ENCODE results near the gene RERE.

Gene RERE

GRCh38 chr1:8342325-8342724 is 475.1 kb downstream of the RERE start:
- POLR2A ChIA-PET: no interaction called here
- CTCF ChIA-PET: no interaction called here
- no peak for DNase-seq (ENCODE audit: extremely low spot score)

GRCh38 chr1:8340448-8340847 is 477.0 kb downstream of the RERE start:
- CTCF ChIA-PET: interaction anchor here (0.7 kb wide), 1 partner anchor 365 kb away, joined by 3 read pairs; no protein-coding TSS in a partner anchor
- no peak for TF ChIP-seq L3MBTL2 (conservative IDR thresholded peaks at IDR 0.05)
- no peak for TF ChIP-seq CTBP1 (IDR thresholded peaks at IDR 0.05; ENCODE audit: borderline replicate concordance)
- TF ChIP-seq SP1 (IDR thresholded peaks at IDR 0.05): no peak
- no peak for TF ChIP-seq BHLHE40 (IDR thresholded peaks at IDR 0.05; ENCODE audit: borderline replicate concordance)
- no peak for TF ChIP-seq LEF1 (IDR thresholded peaks at IDR 0.05; ENCODE audit: borderline replicate concordance)
- TF ChIP-seq FOXA1 (IDR thresholded peaks at IDR 0.05): no peak
- no peak for TF ChIP-seq TARDBP (IDR thresholded peaks at IDR 0.05)
- no peak for TF ChIP-seq HDGF (IDR thresholded peaks at IDR 0.05; ENCODE audit: borderline replicate concordance)
- TF ChIP-seq FOXK2 (IDR thresholded peaks at IDR 0.05): no peak
- no peak for TF ChIP-seq SUZ12 (IDR thresholded peaks at IDR 0.05)
- TF ChIP-seq NFRKB (IDR thresholded peaks at IDR 0.05): no peak
- TF ChIP-seq ELF4 (IDR thresholded peaks at IDR 0.05): no peak
- TF ChIP-seq PKNOX1 (IDR thresholded peaks at IDR 0.05): no peak
- TF ChIP-seq ZNF384 (IDR thresholded peaks at IDR 0.05): no peak
- TF ChIP-seq ARNT (IDR thresholded peaks at IDR 0.05): no peak
- TF ChIP-seq FOXM1 (IDR thresholded peaks at IDR 0.05; ENCODE audit: borderline replicate concordance): no peak
- DNase-seq (ENCODE audit: extremely low spot score): no peak
- POLR2A ChIA-PET: no interaction called here

More at GRCh38 chr1:8342325-8342724, 475.1 kb downstream of the RERE start:
- TF ChIP-seq HDGF (IDR thresholded peaks at IDR 0.05; ENCODE audit: borderline replicate concordance) (no peak), ZNF384 (IDR thresholded peaks at IDR 0.05) (no peak), FOXA1 (IDR thresholded peaks at IDR 0.05) (no peak), ARNT (IDR thresholded peaks at IDR 0.05) (no peak), NFRKB (IDR thresholded peaks at IDR 0.05) (no peak), ELF4 (IDR thresholded peaks at IDR 0.05) (no peak)

GRCh38 chr1:8339203-8339600 is 478.2 kb downstream of the RERE start:
- ChIA-PET POLR2A (no interaction called here), CTCF (no interaction called here)
- TF ChIP-seq FOXM1 (IDR thresholded peaks at IDR 0.05; ENCODE audit: borderline replicate concordance): no peak
- TF ChIP-seq PKNOX1 (IDR thresholded peaks at IDR 0.05): no peak
- TF ChIP-seq L3MBTL2 (conservative IDR thresholded peaks at IDR 0.05): no peak
- TF ChIP-seq ARNT (IDR thresholded peaks at IDR 0.05): no peak
- TF ChIP-seq BHLHE40 (IDR thresholded peaks at IDR 0.05; ENCODE audit: borderline replicate concordance): no peak
- DNase-seq (ENCODE audit: extremely low spot score): no peak

GRCh38 chr1:8338526-8339202 is 478.8 kb downstream of the RERE start:
- CTCF ChIA-PET: no interaction called here
- POLR2A ChIA-PET: no interaction called here
- TF ChIP-seq HDGF (IDR thresholded peaks at IDR 0.05; ENCODE audit: borderline replicate concordance) (no peak), LEF1 (IDR thresholded peaks at IDR 0.05; ENCODE audit: borderline replicate concordance) (no peak), FOXM1 (IDR thresholded peaks at IDR 0.05; ENCODE audit: borderline replicate concordance) (no peak), SUZ12 (IDR thresholded peaks at IDR 0.05) (no peak), FOXA1 (IDR thresholded peaks at IDR 0.05) (no peak), ZNF384 (IDR thresholded peaks at IDR 0.05) (no peak), BHLHE40 (IDR thresholded peaks at IDR 0.05; ENCODE audit: borderline replicate concordance) (no peak), L3MBTL2 (conservative IDR thresholded peaks at IDR 0.05) (no peak)
- DNase-seq (ENCODE audit: extremely low spot score): no peak

GRCh38 chr1:8337776-8338525 is 479.5 kb downstream of the RERE start:
- ChIA-PET CTCF (no interaction called here), POLR2A (no interaction called here)
- TF ChIP-seq L3MBTL2 (conservative IDR thresholded peaks at IDR 0.05) (no peak), ARNT (IDR thresholded peaks at IDR 0.05) (no peak), HDGF (IDR thresholded peaks at IDR 0.05; ENCODE audit: borderline replicate concordance) (no peak), CTBP1 (IDR thresholded peaks at IDR 0.05; ENCODE audit: borderline replicate concordance) (no peak), FOXK2 (IDR thresholded peaks at IDR 0.05) (no peak), LEF1 (IDR thresholded peaks at IDR 0.05; ENCODE audit: borderline replicate concordance) (no peak), ZNF384 (IDR thresholded peaks at IDR 0.05) (no peak), FOXA1 (IDR thresholded peaks at IDR 0.05) (no peak), ELF4 (IDR thresholded peaks at IDR 0.05) (no peak), NFRKB (IDR thresholded peaks at IDR 0.05) (no peak), TARDBP (IDR thresholded peaks at IDR 0.05) (no peak), SP1 (IDR thresholded peaks at IDR 0.05) (no peak), PKNOX1 (IDR thresholded peaks at IDR 0.05) (no peak), FOXM1 (IDR thresholded peaks at IDR 0.05; ENCODE audit: borderline replicate concordance) (no peak), SUZ12 (IDR thresholded peaks at IDR 0.05) (no peak), BHLHE40 (IDR thresholded peaks at IDR 0.05; ENCODE audit: borderline replicate concordance) (no peak)
- DNase-seq (ENCODE audit: extremely low spot score): no peak

- POLR2A ChIA-PET: no interaction called here
- DNase-seq (ENCODE audit: extremely low spot score): no peak
- no peak for TF ChIP-seq L3MBTL2 (conservative IDR thresholded peaks at IDR 0.05)
- TF ChIP-seq ARNT (IDR thresholded peaks at IDR 0.05): no peak
- TF ChIP-seq NFRKB (IDR thresholded peaks at IDR 0.05): no peak
- no peak for TF ChIP-seq TARDBP (IDR thresholded peaks at IDR 0.05)
- TF ChIP-seq HDGF (IDR thresholded peaks at IDR 0.05; ENCODE audit: borderline replicate concordance): no peak
- no peak for TF ChIP-seq BHLHE40 (IDR thresholded peaks at IDR 0.05; ENCODE audit: borderline replicate concordance)
- no peak for TF ChIP-seq FOXM1 (IDR thresholded peaks at IDR 0.05; ENCODE audit: borderline replicate concordance)
- TF ChIP-seq FOXK2 (IDR thresholded peaks at IDR 0.05): no peak
- no peak for TF ChIP-seq CTBP1 (IDR thresholded peaks at IDR 0.05; ENCODE audit: borderline replicate concordance)
- TF ChIP-seq ELF4 (IDR thresholded peaks at IDR 0.05): no peak
- TF ChIP-seq SP1 (IDR thresholded peaks at IDR 0.05): no peak
- TF ChIP-seq ZNF384 (IDR thresholded peaks at IDR 0.05): no peak
- TF ChIP-seq LEF1 (IDR thresholded peaks at IDR 0.05; ENCODE audit: borderline replicate concordance): no peak
- TF ChIP-seq PKNOX1 (IDR thresholded peaks at IDR 0.05): no peak
- no peak for TF ChIP-seq FOXA1 (IDR thresholded peaks at IDR 0.05)
- no peak for TF ChIP-seq SUZ12 (IDR thresholded peaks at IDR 0.05)
- CTCF ChIA-PET: no interaction called here
Observed at GRCh38 chr1:8335246-8335645, 482.2 kb downstream of the RERE start.
